GM18873 (cell line): ENCODE results near the gene DPYD.

Source experiments
- ATAC-seq: cut with Tn5 transposase; IDR thresholded peaks from one replicate; pipeline ENCODE4 v1.9.1; 2021; ENCODE audit warnings: mild to moderate bottlenecking, moderate library complexity, moderate number of reproducible peaks; ENCODE audit not compliant: unreplicated experiment, low FRiP score

Gene DPYD

GRCh38 chr1:97186381-97186780 is 734.5 kb downstream of the DPYD start:
- no peak for ATAC-seq

GRCh38 chr1:97174039-97174704 is 746.7 kb downstream of the DPYD start:
- ATAC-seq: no peak

- ATAC-seq: no peak
Measured at GRCh38 chr1:97170300-97170699, 750.5 kb downstream of the DPYD start.

GRCh38 chr1:97168056-97168455 is 752.8 kb downstream of the DPYD start:
- no peak for ATAC-seq

- ATAC-seq: no peak
Measured at GRCh38 chr1:97167246-97167645, 753.6 kb downstream of the DPYD start.

GRCh38 chr1:97166626-97167025 is 754.2 kb downstream of the DPYD start:
- no peak for ATAC-seq

- no peak for ATAC-seq
Measured at GRCh38 chr1:97164276-97164639, 756.6 kb downstream of the DPYD start.

- peak; percentile 60 for ATAC-seq
Measured at GRCh38 chr1:97163591-97164275, 757.1 kb downstream of the DPYD start.

- ATAC-seq: no peak
Measured at GRCh38 chr1:97160818-97161217, 760.0 kb downstream of the DPYD start.

GRCh38 chr1:97159342-97159741 is 761.5 kb downstream of the DPYD start:
- no peak for ATAC-seq

- ATAC-seq: no peak
Measured at GRCh38 chr1:97158691-97159096, 762.1 kb downstream of the DPYD start.

GRCh38 chr1:97157991-97158390 is 762.8 kb downstream of the DPYD start:
- ATAC-seq: no peak

- ATAC-seq: no peak
Measured at GRCh38 chr1:97151651-97152050, 769.2 kb downstream of the DPYD start.

- no peak for ATAC-seq
Measured at GRCh38 chr1:97145321-97145956, 775.4 kb downstream of the DPYD start.

- no peak for ATAC-seq
Measured at GRCh38 chr1:97144527-97144926, 776.3 kb downstream of the DPYD start.

- no peak for ATAC-seq
Measured at GRCh38 chr1:97143236-97143882, 777.5 kb downstream of the DPYD start.

- no peak for ATAC-seq
Measured at GRCh38 chr1:97140611-97141010, 780.2 kb downstream of the DPYD start.

- no peak for ATAC-seq
Measured at GRCh38 chr1:97139512-97139911, 781.3 kb downstream of the DPYD start.

GRCh38 chr1:97138515-97139032 is 782.3 kb downstream of the DPYD start:
- ATAC-seq: peak; percentile 20

GRCh38 chr1:97137862-97138514 is 782.8 kb downstream of the DPYD start:
- peak; percentile 96 for ATAC-seq

- ATAC-seq: no peak
Measured at GRCh38 chr1:97136996-97137395, 783.8 kb downstream of the DPYD start.
